HepG2 (cell line): Measurements from ENCODE around the gene UQCRC2. TPM values are rescaled to one million over a fixed set of nuclear protein-coding genes. Genes with fewer than 3 reads are reported as not detected.

Source experiments
- ATAC-seq: fragments of 200-7000 bp; cut with Tn5 transposase; 3 replicates; pipeline ENCODE4 v1.9.1; 2020; ENCODE audit warnings: mild to moderate bottlenecking, moderate library complexity
- Bru-seq: library from RNA; stranded (reverse); fragments of 400-500 nt; gene quantifications from one replicate; lab custom pipeline; 2021; lab: Mats Ljungman, UMichigan
- BruChase-seq, 2 experiments: library from RNA; stranded (reverse); fragments of 400-500 nt; gene quantifications; one replicate each; lab custom pipeline; 2021; lab: Mats Ljungman, UMichigan
- BruUV-seq: library from RNA; stranded (reverse); fragments of 400-500 nt; replicated peaks from 2 replicates; lab custom pipeline; 2021; lab: Mats Ljungman, UMichigan
- CTCF ChIA-PET: fragments of 300-600 bp; formaldehyde crosslinking; extraction: SDS; loops from one replicate; lab custom pipeline; 2021; ENCODE audit warnings: low total read pairs, inconsistent platforms, low intra/inter-chr PET ratio; lab: Yijun Ruan, JAX
- POLR2A ChIA-PET: fragments of 350-600 bp; sonication (Branson Sonifier 250); formaldehyde crosslinking; loops from one replicate; lab custom pipeline; 2020; ENCODE audit warnings: antibody characterized with exemption, inconsistent platforms; lab: Yijun Ruan, JAX
- DNase-seq: peaks from one replicate; pipeline ENCODE4 v3.0.0-alpha.2; 2015; ENCODE audit warnings: low spot score
- FAIRE-seq: peaks from 3 replicates; lab custom pipeline; 2011; peaks lifted over from hg19 to GRCh38; lab: Jason Lieb, UNC
- H2AFZ ChIP-seq: one replicate; pipeline ENCODE4 v1.6.1; 2011; ENCODE audit warnings: low read length, inconsistent platforms
- H3K27ac ChIP-seq: fragments of 300-600 bp; 3 replicates; pipeline ENCODE4 v1.8.0; 2011; ENCODE audit warnings: mixed run types, mild to moderate bottlenecking, mixed read lengths, low read length, inconsistent platforms; ENCODE audit not compliant: insufficient read depth; ENCODE audit errors: extremely low read length
- H3K27me3 ChIP-seq, 2 experiments: fragments of 200-600 bp in 1 of 2; 2 replicates in 1 of 2; 3 replicates in 1 of 2; pipeline versions ENCODE4 v1.6.0 to v1.8.0; 2011; ENCODE audit warnings: low read length in 2 of 2, mild to moderate bottlenecking in 2 of 2, moderate library complexity in 2 of 2, inconsistent platforms in 1 of 2; ENCODE audit not compliant: insufficient read depth in 2 of 2, control insufficient read depth in 1 of 2
- H3K36me3 ChIP-seq, 2 experiments: fragments of 200-600 bp in 1 of 2; replicated peaks in 1 of 2; 2 replicates in 1 of 2; 3 replicates in 1 of 2; pipeline versions ENCODE4 v1.5.1 to v1.8.0; 2011; ENCODE audit warnings: low read length in 2 of 2, inconsistent platforms in 1 of 2; ENCODE audit not compliant: insufficient read depth in 2 of 2, control insufficient read depth in 1 of 2
- H3K4me1 ChIP-seq: 2 replicates; pipeline ENCODE4 v1.5.1; 2012; ENCODE audit warnings: low read length, inconsistent platforms; ENCODE audit not compliant: insufficient read depth
- H3K4me2 ChIP-seq: 2 replicates; pipeline ENCODE4 v1.6.0; 2011; ENCODE audit warnings: low read depth, low read length, inconsistent platforms
- H3K4me3 ChIP-seq, 3 experiments: fragments of 200-600 bp in 1 of 3; sonication (generic), shearing (Covaris generic) in 1 of 3; replicated peaks in 1 of 3; 2 replicates each; pipeline ENCODE4 v1.5.1; 2011 to 2016; ENCODE audit warnings: low read length in 3 of 3, inconsistent platforms in 2 of 3, low read depth in 2 of 3, mild to moderate bottlenecking in 2 of 3, control low read depth in 1 of 3, mixed read lengths in 1 of 3; ENCODE audit not compliant: insufficient read depth in 1 of 3
- H3K79me2 ChIP-seq: one replicate; pipeline ENCODE4 v1.6.1; 2011; ENCODE audit warnings: low read length, inconsistent platforms; ENCODE audit not compliant: insufficient read depth
- H3K9ac ChIP-seq: 2 replicates; pipeline ENCODE4 v1.6.0; 2011; ENCODE audit warnings: mild to moderate bottlenecking, low read depth, low read length, inconsistent platforms; ENCODE audit not compliant: insufficient read depth
- H3K9me3 ChIP-seq: 2 replicates; pipeline ENCODE4 v1.5.1; 2012; ENCODE audit warnings: mild to moderate bottlenecking, low read length
- H4K20me1 ChIP-seq: 2 replicates; pipeline ENCODE4 v1.6.0; 2011; ENCODE audit warnings: inconsistent platforms, mild to moderate bottlenecking, low read length, moderate library complexity; ENCODE audit not compliant: insufficient read depth
- CC2D1A ChIP-seq: sonication (generic); formaldehyde crosslinking; IDR thresholded peaks from 2 replicates; pipeline ENCODE4 v1.8.1; 2023; ENCODE audit warnings: mild to moderate bottlenecking, missing genetic modification reagents
- HBP1 ChIP-seq: IDR thresholded peaks from 2 replicates; pipeline ENCODE4 v1.6.1; 2016; ENCODE audit warnings: low read depth, control low read depth
- IKZF5 ChIP-seq: IDR thresholded peaks from 2 replicates; pipeline ENCODE4 v1.6.1; 2018; ENCODE audit warnings: missing genetic modification reagents, mild to moderate bottlenecking, missing compliant biosample characterization
- IRF1 ChIP-seq: sonication (generic); formaldehyde crosslinking; IDR thresholded peaks from 2 replicates; pipeline ENCODE4 v1.4.0; 2020; ENCODE audit warnings: low read depth, mild to moderate bottlenecking, missing genetic modification reagents
- KAT8 ChIP-seq: IDR thresholded peaks from 2 replicates; pipeline ENCODE4 v1.6.1; 2016; ENCODE audit warnings: missing genetic modification reagents, missing compliant biosample characterization
- NR2C2 ChIP-seq: sonication (generic); formaldehyde crosslinking; IDR thresholded peaks from 2 replicates; pipeline ENCODE4 v1.4.0; 2020; ENCODE audit warnings: missing genetic modification reagents, mild to moderate bottlenecking, moderate library complexity, borderline replicate concordance
- PRPF4 ChIP-seq: fragments of 200-400 bp; formaldehyde crosslinking; IDR thresholded peaks from 2 replicates; pipeline ENCODE4 v1.6.1; 2016; ENCODE audit warnings: low read length, low read depth; ENCODE audit not compliant: poor library complexity, severe bottlenecking
- ZNF382 ChIP-seq: sonication (generic); formaldehyde crosslinking; IDR thresholded peaks from 2 replicates; pipeline ENCODE4 v1.5.0; 2020; ENCODE audit warnings: missing genetic modification reagents, mild to moderate bottlenecking, borderline replicate concordance
- ZNF547 ChIP-seq: sonication (generic); formaldehyde crosslinking; IDR thresholded peaks from 2 replicates; pipeline ENCODE4 v1.5.1; 2020; ENCODE audit warnings: mild to moderate bottlenecking, missing genetic modification reagents
- ZNF549 ChIP-seq: sonication (generic); formaldehyde crosslinking; IDR thresholded peaks from 2 replicates; pipeline ENCODE4 v1.5.0; 2020; ENCODE audit warnings: missing genetic modification reagents
- ZNF615 ChIP-seq: sonication (generic); formaldehyde crosslinking; IDR thresholded peaks from 2 replicates; pipeline ENCODE4 v1.5.0; 2020; ENCODE audit warnings: mild to moderate bottlenecking, missing genetic modification reagents, borderline replicate concordance
- ZNF891 ChIP-seq: sonication (generic); formaldehyde crosslinking; IDR thresholded peaks from 2 replicates; pipeline ENCODE4 v1.5.0; 2020; ENCODE audit warnings: mild to moderate bottlenecking, missing genetic modification reagents
- WGBS: methylation state at CpG from one replicate; pipeline ENCODE4 v1.1.6; 2017; ENCODE audit warnings: low lambda C conversion rate; 5-methylcytosine and 5-hydroxymethylcytosine counted together
- in situ Hi-C: cut with HindIII; loops from 2 replicates; pipeline ENCODE4 v1.10.0; 2017; ENCODE audit warnings: low pct_unique_long_range_greater_than_20kb; ENCODE audit not compliant: extremely low pct_ligation_motif_present
- intact Hi-C: fragments of 100-400 bp; cut with micrococcal nuclease; formaldehyde crosslinking; loops from one replicate; pipeline ENCODE4 v1.10.0; 2022; ENCODE audit not compliant: unreplicated experiment
- long read RNA-seq, 2 experiments: library from RNA in 1 of 2; library from polyadenylated mRNA in 1 of 2; stranded (forward) in 1 of 2; unstranded in 1 of 2; transcript quantifications; one replicate each; pipeline ENCODE4 v2.0.0, GENCODE V29; 2019 to 2022
- polyA minus RNA-seq, 3 experiments: library from RNA; depleted of rRNA, polyadenylated mRNA; stranded (reverse); fragments of >200 nt; gene quantifications; 2 replicates each; pipeline ENCODE4 v1.2.3, GENCODE V29; 2011; ENCODE audit warnings: low replicate concordance in 1 of 3
- polyA plus RNA-seq, 8 experiments: library from polyadenylated mRNA; depleted of rRNA in 3 of 8; stranded (reverse) in 7 of 8; unstranded in 1 of 8; fragments of >200 nt; fragmentation: Illumina TruSeq in 4 of 8; extraction: Trizol in 4 of 8; gene quantifications; 2 replicates each; pipeline versions ENCODE4 v1.2.1 to v1.2.3, GENCODE V29; 2011 to 2016; ENCODE audit warnings: low read depth in 4 of 8, missing spikeins in 1 of 8, mixed read lengths in 1 of 8; ENCODE audit not compliant: insufficient read depth in 1 of 8
- total RNA-seq, 5 experiments: library from RNA; depleted of rRNA; stranded (reverse); fragments of >200 nt; fragmentation: Illumina TruSeq; extraction: Trizol; gene quantifications; 2 replicates each; pipeline ENCODE4 v1.2.3, GENCODE V29; 2016; ENCODE audit warnings: low read depth in 1 of 5

Gene UQCRC2
- total RNA-seq (2016; rRNA removed; fragmentation: Illumina TruSeq; extraction: Trizol) (536 and 704 TPM in 2 replicates), polyA plus RNA-seq (2011; rRNA removed) (346 and 442 TPM in 2 replicates), polyA minus RNA-seq (2011; rRNA and poly(A)+ RNA removed; ENCODE audit: low replicate concordance) (333 and 632 TPM in 2 replicates), Bru-seq, nascent RNA (percentile 98 among the genes with signal in this experiment), BruChase-seq, experiment 1, labeled RNA remaining after a 6-hour chase (percentile 98 among the genes with signal in this experiment), BruChase-seq, experiment 2, labeled RNA remaining after a 2-hour chase (percentile 99 among the genes with signal in this experiment)
- total RNA-seq (2016; cell fraction: cytosol; rRNA removed; fragmentation: Illumina TruSeq; extraction: Trizol; ENCODE audit: low read depth) = 269 and 276 TPM in 2 replicates
- total RNA-seq (2016; cell fraction: insoluble cytoplasmic fraction; rRNA removed; fragmentation: Illumina TruSeq; extraction: Trizol) = 530 and 708 TPM in 2 replicates
- total RNA-seq (2016; cell fraction: membrane; rRNA removed; fragmentation: Illumina TruSeq; extraction: Trizol) = 296 and 309 TPM in 2 replicates
- 306 and 335 TPM in 2 replicates for total RNA-seq (2016; cell fraction: nucleus; rRNA removed; fragmentation: Illumina TruSeq; extraction: Trizol)
- 376 and 449 TPM in 2 replicates for polyA plus RNA-seq (2011; cell fraction: cytosol; rRNA removed)
- polyA plus RNA-seq (2011; cell fraction: nucleus; rRNA removed) = 283 and 343 TPM in 2 replicates
- 554 and 647 TPM in 2 replicates for polyA plus RNA-seq (2012)
- 133 and 142 TPM in 2 replicates for polyA plus RNA-seq (2016; cell fraction: cytosol; fragmentation: Illumina TruSeq; extraction: Trizol; ENCODE audit: low read depth)
- polyA plus RNA-seq (2016; cell fraction: insoluble cytoplasmic fraction; fragmentation: Illumina TruSeq; extraction: Trizol; ENCODE audit: low read depth) = 562 and 567 TPM in 2 replicates
- 167 and 170 TPM in 2 replicates for polyA plus RNA-seq (2016; cell fraction: membrane; fragmentation: Illumina TruSeq; extraction: Trizol; ENCODE audit: low read depth)
- polyA plus RNA-seq (2016; cell fraction: nucleus; fragmentation: Illumina TruSeq; extraction: Trizol; ENCODE audit: insufficient read depth, low read depth) = 363 and 436 TPM in 2 replicates
- polyA minus RNA-seq (2011; cell fraction: cytosol; rRNA and poly(A)+ RNA removed) = 321 TPM in 2 replicates
- 523 and 535 TPM in 2 replicates for polyA minus RNA-seq (2011; cell fraction: nucleus; rRNA and poly(A)+ RNA removed)
- long read RNA-seq, experiment 1, transcript UQCRC2-203 (2 exons, 699 nt) = minor isoform, 5 of 664 reads
- long read RNA-seq, experiment 1, transcript UQCRC2-201 (14 exons, 2,615 nt) = major isoform, 574 of 664 reads
- long read RNA-seq, experiment 1, partial matches to known transcripts = 49 of 664 reads
- long read RNA-seq, experiment 1, other reads (novel, unspliced or antisense) = 34 of 664 reads
- long read RNA-seq, experiment 2, transcript UQCRC2-203 (2 exons, 699 nt) = minor isoform, 12 of 725 reads
- long read RNA-seq, experiment 2, transcript UQCRC2-201 (14 exons, 2,615 nt) = major isoform, 536 of 725 reads
- long read RNA-seq, experiment 2, partial matches to known transcripts = 121 of 725 reads
- long read RNA-seq, experiment 2, other reads (novel, unspliced or antisense) = 52 of 725 reads

- ATAC-seq (peak; percentile 97), DNase-seq (peak; percentile 97), FAIRE-seq (peak; percentile 83)
- H3K27ac ChIP-seq = peak within 1 kb of the TSS; percentile 93
- H3K27me3 ChIP-seq = peaks cover 0 to 4% of the 10 kb centered on the region in 2 experiments; a peak in 1 of 5 replicates
- WGBS = under 1% methylated on average over 39 of the region's 41 CpGs
- in situ Hi-C loops (no loop called here), intact Hi-C loops (loop anchor here (1.0 kb wide), 1 partner anchor 16 kb away; no protein-coding TSS in a partner anchor)
- peak within 1 kb of the TSS; percentile 97 for H2AFZ ChIP-seq
- peaks cover 66% of the 10 kb centered on the region for H3K79me2 ChIP-seq
- no peaks in the 10 kb centered on the region for H3K9me3 ChIP-seq
- BruUV-seq = no TSS peak
- peak within 1 kb of the TSS; percentile 95 for H3K9ac ChIP-seq
- H3K4me2 ChIP-seq = peak within 1 kb of the TSS; percentile 92
- H3K4me1 ChIP-seq = peaks cover 64% of the 10 kb centered on the region
- ChIA-PET POLR2A (interaction anchor here (0.8 to 2.0 kb wide), 14 partner anchors 14 to 253 kb away, joined by 3 to 15 read pairs (median 4); partner anchors contain the start of genes EEF2K, MOSMO and VWA3A), CTCF (no interaction called here)
- H4K20me1 ChIP-seq = peaks cover 11% of the 10 kb centered on the region
- peak within 1 kb of the TSS; percentile 78 to 98 (median 84) for H3K4me3 ChIP-seq
- peaks cover 10 to 24% of the 10 kb centered on the region in 2 experiments for H3K36me3 ChIP-seq
- peak; percentile 89 for TF ChIP-seq NR2C2 (CRISPR knock-in tag)
- no peak; the same call in 1 of the 2 replicates for TF ChIP-seq IRF1 (CRISPR knock-in tag)
- no peak for TF ChIP-seq ZNF382
- peak; percentile 94 for TF ChIP-seq KAT8 (CRISPR knock-in tag)
- peak; percentile 89; the same call in 1 of the 2 replicates for TF ChIP-seq ZNF547 (CRISPR knock-in tag)
- TF ChIP-seq ZNF891 (CRISPR knock-in tag) = peak; percentile 89; the same call in 1 of the 2 replicates
- TF ChIP-seq ZNF549 (CRISPR knock-in tag) = peak; percentile 83; the same call in 1 of the 2 replicates
- peak; percentile 80 for TF ChIP-seq IKZF5 (CRISPR knock-in tag)
- no peak for TF ChIP-seq PRPF4
- TF ChIP-seq CC2D1A (CRISPR knock-in tag) = peak; percentile 95; the same call in 1 of the 2 replicates
- peak; percentile 53 for TF ChIP-seq HBP1 (CRISPR knock-in tag)
- TF ChIP-seq ZNF615 (CRISPR knock-in tag) = peak; percentile 27; the same call in 1 of the 2 replicates
These were observed at the start of gene UQCRC2 for GRCh38 chr16:21952793-21953540. Gene UQCRC2, plus strand, starts transcription at chr16:21953361. Its CDS starts 63 bp downstream, at chr16:21953424.
